Mononuclear cell (primary cell): Measurements from ENCODE around the gene SCPEP1. TPM values are rescaled to one million over a fixed set of nuclear protein-coding genes. Genes with fewer than 3 reads are reported as not detected.
"Not testable (repeated sequence)": the region's sequence is repeated elsewhere in the genome, so short reads cannot be mapped to it uniquely, and the experiment has no call there.

ENCODE experiments used
- H3K27me3 ChIP-seq: 2 replicates; pipeline ENCODE4 v1.6.0; 2011; ENCODE audit warnings: low read length, control low read depth; ENCODE audit not compliant: insufficient read depth
- H3K4me1 ChIP-seq: 2 replicates; pipeline ENCODE4 v1.5.1; 2011; ENCODE audit warnings: mild to moderate bottlenecking, low read length, control low read depth; ENCODE audit not compliant: insufficient read depth
- H3K4me3 ChIP-seq: 2 replicates; pipeline ENCODE4 v1.5.1; 2011; ENCODE audit warnings: mild to moderate bottlenecking, low read length, moderate library complexity
- H3K9me3 ChIP-seq: 2 replicates; pipeline ENCODE4 v1.5.1; 2011; ENCODE audit warnings: low read depth, mild to moderate bottlenecking, control low read depth, low read length
- total RNA-seq: library from RNA; depleted of rRNA; stranded (reverse); fragments of >200 nt; gene quantifications from one replicate; pipeline ENCODE4 v1.2.3, GENCODE V29; 2012

The SCPEP1 gene
- total RNA-seq, 1 donor: 106 TPM

DNA sequence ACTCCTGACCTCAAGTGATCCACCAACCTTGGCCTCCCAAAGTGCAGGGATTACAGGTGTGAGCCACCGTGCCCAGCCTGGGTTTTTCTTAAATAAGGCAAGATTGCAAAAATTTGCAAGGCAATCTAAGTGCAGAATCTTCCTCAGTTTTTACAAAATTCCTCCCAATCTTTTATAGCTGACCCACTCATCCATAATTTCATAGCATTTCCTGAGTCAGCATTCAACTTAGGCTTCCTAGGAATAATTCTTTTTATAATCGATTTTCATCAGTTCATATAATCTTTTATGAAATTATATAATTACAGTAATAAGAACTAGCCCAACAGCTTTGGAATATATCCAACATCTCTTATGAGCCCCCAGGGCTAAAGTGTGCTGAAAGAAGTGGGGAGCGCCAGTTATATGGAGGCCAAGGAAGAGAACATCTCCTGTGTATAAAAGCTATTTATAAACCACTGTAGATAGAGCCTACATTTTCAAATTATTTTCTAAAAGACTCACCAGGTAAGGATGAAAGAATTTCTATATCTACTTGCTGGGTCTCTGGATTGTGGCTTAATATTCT lies 31.9 kb upstream of the SCPEP1 start:
- Histone ChIP-seq H3K4me3 (no peak overlapping the region), H3K27me3 (no peaks in the 10 kb centered on the region), H3K9me3 (no peaks in the 10 kb centered on the region), H3K4me1 (no peaks in the 10 kb centered on the region)

- H3K27me3 ChIP-seq: no peaks in the 10 kb centered on the region
- H3K4me1 ChIP-seq: no peaks in the 10 kb centered on the region
- no peak overlapping the region for H3K4me3 ChIP-seq
- no peaks in the 10 kb centered on the region for H3K9me3 ChIP-seq
Measured at GRCh38 chr17:56947741-56948140, 30.2 kb upstream of the SCPEP1 start.

GRCh38 chr17:56948491-56948890 lies 29.4 kb upstream of the SCPEP1 start:
- H3K9me3 ChIP-seq: no peaks in the 10 kb centered on the region
- H3K4me3 ChIP-seq: no peak overlapping the region
- H3K27me3 ChIP-seq: no peaks in the 10 kb centered on the region

DNA sequence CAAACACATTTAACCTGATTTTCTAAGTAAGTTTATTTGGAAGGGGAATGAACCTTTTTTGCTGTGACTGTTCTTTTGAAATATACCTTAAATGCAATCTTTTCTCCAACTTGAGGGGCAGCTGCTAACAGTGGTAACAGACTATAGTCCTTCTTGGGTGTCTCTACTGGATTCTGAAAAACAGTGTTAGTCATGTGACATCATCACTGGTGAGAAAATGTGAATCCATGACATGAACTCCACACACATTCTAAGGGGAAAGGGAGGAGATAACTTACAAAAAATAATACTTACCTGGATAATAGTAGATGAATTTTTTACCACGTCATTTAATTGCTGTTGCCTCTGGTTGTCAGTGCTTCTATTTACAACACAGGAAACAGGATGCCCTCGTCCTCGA lies 28.3 kb upstream of the SCPEP1 start:
- Histone ChIP-seq H3K4me1 (no peaks in the 10 kb centered on the region), H3K27me3 (no peaks in the 10 kb centered on the region), H3K4me3 (no peak overlapping the region), H3K9me3 (no peaks in the 10 kb centered on the region)

More at GRCh38 chr17:56948491-56948890, 29.4 kb upstream of the SCPEP1 start:
- H3K4me1 ChIP-seq: no peaks in the 10 kb centered on the region

DNA sequence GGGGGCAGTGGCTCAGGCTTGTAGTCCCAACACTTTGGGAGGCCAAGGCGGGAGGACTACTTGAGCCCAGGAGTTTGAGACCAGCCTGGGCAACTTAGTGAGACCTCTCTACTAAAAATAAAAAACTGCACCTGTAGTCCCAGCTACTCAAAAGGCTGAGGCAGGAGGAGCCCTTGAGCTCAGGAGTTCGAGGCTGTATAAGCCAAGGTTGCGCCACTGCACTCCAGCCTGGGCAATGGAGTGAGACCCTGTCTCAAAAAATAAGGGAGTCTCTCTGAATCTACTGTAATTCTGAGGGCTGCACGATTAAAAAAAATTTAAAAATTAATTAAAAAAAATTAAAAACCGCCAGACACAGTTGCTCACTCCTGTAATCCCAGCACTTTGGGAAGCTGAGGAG lies 20.9 kb upstream of the SCPEP1 start:
- no peak overlapping the region for H3K4me3 ChIP-seq
- no peaks in the 10 kb centered on the region for H3K27me3 ChIP-seq
- peaks cover 16% of the 10 kb centered on the region for H3K4me1 ChIP-seq
- H3K9me3 ChIP-seq: no peaks in the 10 kb centered on the region

GRCh38 chr17:56960596-56961538 lies 17.1 kb upstream of the SCPEP1 start, which contains the start of gene COIL:
Gene COIL, minus strand, starts transcription at chr17:56961050. Its CDS starts 31 bp downstream, at chr17:56961019.
- Histone ChIP-seq H3K4me1 (peaks cover 16% of the 10 kb centered on the region), H3K27me3 (no peaks in the 10 kb centered on the region), H3K4me3 (peak within 1 kb of the TSS; percentile 87), H3K9me3 (no peaks in the 10 kb centered on the region)

DNA sequence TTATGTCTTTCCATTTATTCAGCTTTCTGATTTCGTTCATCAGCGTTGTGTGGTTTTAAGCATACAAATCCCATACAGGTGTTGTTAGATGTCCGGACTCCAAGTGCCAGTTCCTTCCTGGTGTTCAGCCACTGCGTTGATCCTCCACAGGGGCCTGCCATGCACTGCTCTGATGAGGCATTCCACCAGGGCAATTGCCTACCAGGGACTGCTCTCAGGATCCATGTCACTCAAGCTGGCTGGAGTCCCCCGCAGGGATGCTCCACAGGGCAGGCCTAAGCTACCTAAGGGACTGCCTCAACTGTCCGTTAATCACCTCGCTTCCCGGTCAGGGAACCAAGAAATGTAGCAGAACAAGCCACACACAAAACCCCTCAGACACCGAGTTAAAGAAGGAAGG lies 12.7 kb upstream of the SCPEP1 start:
- not testable (repeated sequence) for H3K4me3 ChIP-seq, H3K9me3 ChIP-seq, H3K4me1 ChIP-seq, H3K27me3 ChIP-seq

DNA sequence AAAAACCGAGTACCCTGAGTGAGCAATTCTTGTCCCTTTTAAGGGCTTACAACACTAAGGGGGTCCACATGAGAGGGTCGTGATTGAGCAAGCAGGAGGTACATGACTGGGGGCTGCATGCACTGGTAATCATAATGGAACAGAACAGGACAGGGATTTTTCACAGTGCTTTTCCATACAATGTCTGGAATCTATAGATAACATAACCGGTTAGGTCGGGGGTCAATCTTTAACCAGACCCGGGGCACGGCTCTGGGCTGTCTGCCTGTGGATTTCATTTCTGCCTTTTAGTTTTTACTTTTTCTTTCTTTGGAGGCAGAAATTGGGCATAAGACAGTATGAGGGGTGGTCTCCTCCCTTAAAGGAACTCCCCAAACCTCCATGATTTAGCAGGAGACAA lies 12.2 kb upstream of the SCPEP1 start:
- H3K9me3 ChIP-seq, H3K4me3 ChIP-seq, H3K4me1 ChIP-seq, H3K27me3 ChIP-seq: not testable (repeated sequence)

GRCh38 chr17:56966338-56966737 lies 11.6 kb upstream of the SCPEP1 start:
- no peaks in the 10 kb centered on the region for H3K27me3 ChIP-seq
- no peak overlapping the region for H3K4me3 ChIP-seq
- no peaks in the 10 kb centered on the region for H3K4me1 ChIP-seq
- H3K9me3 ChIP-seq: no peaks in the 10 kb centered on the region

DNA sequence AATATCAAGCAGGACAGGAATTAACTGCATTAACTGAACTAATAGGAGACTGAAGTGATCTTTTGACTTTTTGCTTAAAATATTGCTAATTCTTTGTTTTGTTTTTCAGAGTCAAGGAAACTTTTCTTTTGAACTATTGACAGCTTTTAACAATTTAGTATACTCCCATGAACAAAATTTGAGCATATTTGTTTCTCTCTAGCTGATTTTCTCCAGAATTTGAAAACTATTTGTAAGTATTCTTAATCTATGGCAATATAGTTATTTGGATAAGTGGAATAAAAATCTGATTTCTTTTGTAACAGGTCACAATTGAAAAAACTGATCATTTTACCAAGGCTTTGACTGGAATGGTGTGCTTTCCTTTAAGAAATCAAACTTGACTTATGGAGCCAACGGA lies 7.0 kb upstream of the SCPEP1 start:
- no peaks in the 10 kb centered on the region for H3K4me1 ChIP-seq
- no peaks in the 10 kb centered on the region for H3K9me3 ChIP-seq
- no peaks in the 10 kb centered on the region for H3K27me3 ChIP-seq
- no peak overlapping the region for H3K4me3 ChIP-seq

DNA sequence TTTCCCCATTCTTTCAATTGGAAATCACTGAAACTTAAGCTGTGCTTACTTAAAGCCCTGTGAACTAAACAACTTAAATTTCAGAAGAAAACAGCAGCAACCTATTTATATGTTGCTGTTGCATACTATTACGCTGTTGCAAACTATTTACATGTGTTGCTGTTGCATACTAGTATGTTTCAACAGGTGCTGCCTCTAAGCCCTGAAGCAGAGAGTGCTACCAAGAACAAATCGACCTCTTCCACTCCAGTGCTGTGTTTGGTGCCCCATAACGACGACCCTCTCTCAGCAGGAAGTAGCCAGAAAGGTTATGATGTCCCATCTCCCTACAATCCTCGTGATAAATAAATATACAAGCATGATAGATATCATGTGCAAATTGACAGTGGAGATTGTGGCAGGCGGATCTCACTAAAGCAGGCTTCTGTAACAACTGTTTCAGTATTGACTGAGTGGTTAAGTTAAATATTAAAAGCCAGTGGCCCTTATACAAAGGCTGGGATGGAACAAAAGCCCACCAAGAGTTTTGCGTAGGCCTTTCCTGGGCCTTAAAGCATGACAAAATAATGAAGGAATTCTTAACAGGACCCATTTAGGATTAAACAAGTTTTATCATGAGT lies 5.7 kb upstream of the SCPEP1 start:
- Histone ChIP-seq H3K9me3 (no peaks in the 10 kb centered on the region), H3K4me3 (no peak overlapping the region), H3K27me3 (no peaks in the 10 kb centered on the region), H3K4me1 (peaks cover 5% of the 10 kb centered on the region)

DNA sequence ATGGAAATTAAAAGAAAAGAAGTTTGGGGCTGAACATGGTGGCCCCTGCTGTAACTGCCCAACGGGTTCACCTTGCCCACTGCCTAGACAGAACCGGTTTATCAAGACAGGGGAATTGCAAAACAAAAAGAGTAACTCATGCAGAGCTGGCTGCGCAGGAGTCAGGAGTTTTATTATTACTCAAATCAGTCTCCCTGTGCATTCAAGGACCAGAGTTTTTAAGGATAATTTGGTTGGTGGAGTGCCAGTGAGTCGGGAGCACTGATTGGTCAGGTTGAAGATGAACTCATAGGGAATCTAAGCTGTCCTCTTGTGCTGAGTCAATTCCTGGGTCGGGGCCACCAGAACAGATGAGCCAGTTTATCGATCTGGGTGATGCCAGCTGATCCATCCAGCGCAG lies 4.4 kb upstream of the SCPEP1 start:
- H3K4me1 ChIP-seq: peaks cover 10% of the 10 kb centered on the region
- no peaks in the 10 kb centered on the region for H3K27me3 ChIP-seq

DNA sequence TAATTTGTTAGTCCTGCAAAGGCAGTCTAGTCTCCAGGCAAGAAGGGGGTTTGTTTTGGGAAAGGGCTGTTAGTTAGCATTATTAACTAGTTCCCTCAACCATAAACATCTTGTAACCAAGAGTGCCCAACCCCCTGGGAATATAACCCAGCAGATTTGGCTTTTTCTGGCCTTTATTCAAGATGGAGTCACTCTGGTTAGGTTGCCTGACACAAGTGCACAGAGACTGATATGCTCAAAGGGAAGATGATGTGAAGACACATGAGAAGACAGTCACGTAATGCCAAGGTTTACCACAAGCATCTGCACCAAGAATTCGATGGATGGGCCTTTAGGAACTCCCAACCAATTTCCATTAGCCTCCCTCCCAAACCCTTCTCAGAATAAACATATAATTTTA lies 3.9 kb upstream of the SCPEP1 start:
- no peaks in the 10 kb centered on the region for H3K27me3 ChIP-seq
- H3K4me3 ChIP-seq: no peak overlapping the region
- peaks cover 15% of the 10 kb centered on the region for H3K4me1 ChIP-seq
- H3K9me3 ChIP-seq: no peaks in the 10 kb centered on the region

More for the DNA sequence above, 4.4 kb upstream of the SCPEP1 start:
- no peak overlapping the region for H3K4me3 ChIP-seq
- no peaks in the 10 kb centered on the region for H3K9me3 ChIP-seq

DNA sequence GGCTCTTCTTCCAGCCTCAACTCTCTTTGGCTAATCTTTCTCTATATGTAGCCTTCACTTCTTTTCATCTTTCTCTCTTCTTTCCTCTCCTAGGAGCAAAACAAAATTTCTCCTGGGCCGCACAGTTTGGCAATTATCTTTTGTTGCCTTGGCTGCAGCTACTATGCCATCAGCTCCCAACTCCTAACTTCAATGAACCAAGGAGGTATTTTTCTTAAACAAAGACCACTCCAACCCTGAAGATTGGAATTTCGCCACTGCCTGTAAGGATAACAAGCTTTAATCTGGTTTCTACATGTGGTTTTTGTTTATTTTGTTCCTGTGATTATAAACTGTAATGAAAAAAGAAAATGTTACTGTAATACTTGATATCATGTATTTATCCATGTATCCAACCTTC lies 2.3 kb upstream of the SCPEP1 start:
- no peaks in the 10 kb centered on the region for H3K27me3 ChIP-seq

DNA sequence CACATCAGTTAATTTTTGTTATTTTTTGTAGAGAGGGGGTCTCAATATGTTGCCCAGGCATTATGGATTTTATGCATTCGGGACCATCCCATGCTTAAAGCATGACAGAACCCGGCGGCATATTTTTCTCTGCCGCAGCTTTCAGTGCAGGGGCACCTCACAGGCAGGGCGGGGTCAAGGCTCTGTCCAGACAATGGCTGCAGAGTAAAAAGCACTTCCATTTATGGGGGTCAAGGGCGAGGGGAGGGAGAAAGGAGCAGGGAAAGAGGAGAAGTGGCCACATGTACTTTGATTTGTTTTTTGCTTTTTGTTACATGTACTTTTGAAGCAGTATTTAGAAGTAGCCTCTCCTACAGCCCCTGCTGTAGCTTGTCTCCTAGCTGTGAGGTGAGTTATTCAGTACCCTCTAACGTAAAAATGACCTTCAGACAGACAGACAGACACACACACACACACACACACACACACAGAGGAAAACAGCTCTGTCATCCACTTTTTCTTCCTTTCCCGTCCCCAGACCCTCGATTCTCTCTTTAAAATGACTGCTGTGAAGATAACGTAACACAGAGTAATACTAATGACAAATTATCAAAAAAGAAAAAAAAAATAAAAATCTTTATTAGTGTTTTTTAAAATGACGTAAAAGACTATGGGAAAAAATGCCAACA lies 856 bp upstream of the SCPEP1 start:
- peak overlapping the region; percentile 60 for H3K4me3 ChIP-seq
- no peaks in the 10 kb centered on the region for H3K9me3 ChIP-seq
- H3K27me3 ChIP-seq: no peaks in the 10 kb centered on the region
- peaks cover 37% of the 10 kb centered on the region for H3K4me1 ChIP-seq

More for the DNA sequence above, 2.3 kb upstream of the SCPEP1 start:
- no peaks in the 10 kb centered on the region for H3K9me3 ChIP-seq
- H3K4me3 ChIP-seq: no peak overlapping the region
- H3K4me1 ChIP-seq: peaks cover 25% of the 10 kb centered on the region
